AG10803 (cell line): ENCODE data around the gene SLC2A1.

ENCODE experiments used
- DNase-seq: peaks from one replicate; pipeline ENCODE4 v3.0.0; 2010; ENCODE audit warnings: low read depth
- H3K4me3 ChIP-seq: 2 replicates; pipeline ENCODE4 v1.5.1; 2011; ENCODE audit warnings: mild to moderate bottlenecking, low read length, control low read depth
- TF ChIP-seq, protein P1 (sequence below): conservative IDR thresholded peaks from 2 replicates; pipeline ENCODE4 v1.5.1; 2011; ENCODE audit warnings: mild to moderate bottlenecking, low read length, control low read depth, inconsistent platforms

SLC2A1 gene

DNA sequence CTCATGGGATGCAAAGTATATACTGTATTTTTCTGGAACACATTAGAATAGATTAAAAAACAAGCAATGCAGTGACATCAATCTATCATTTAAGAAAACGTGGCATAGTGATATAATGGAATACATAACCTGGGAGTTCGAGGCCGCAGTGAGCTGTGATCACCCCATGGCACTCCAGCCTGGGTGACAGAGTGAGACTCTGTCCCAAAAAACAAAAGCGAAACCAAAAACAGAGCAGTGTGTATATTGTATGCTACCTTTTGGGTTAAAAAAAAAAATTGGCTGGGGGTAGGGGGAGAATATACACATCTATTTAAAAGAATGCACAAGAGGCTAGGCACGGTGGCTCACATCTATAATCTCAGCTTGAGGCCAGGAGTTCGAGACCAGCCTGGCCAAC is 13.5 kb downstream of the SLC2A1 start:
- H3K4me3 ChIP-seq = no peak overlapping the region
- no peak for DNase-seq
- TF ChIP-seq, protein P1, sequence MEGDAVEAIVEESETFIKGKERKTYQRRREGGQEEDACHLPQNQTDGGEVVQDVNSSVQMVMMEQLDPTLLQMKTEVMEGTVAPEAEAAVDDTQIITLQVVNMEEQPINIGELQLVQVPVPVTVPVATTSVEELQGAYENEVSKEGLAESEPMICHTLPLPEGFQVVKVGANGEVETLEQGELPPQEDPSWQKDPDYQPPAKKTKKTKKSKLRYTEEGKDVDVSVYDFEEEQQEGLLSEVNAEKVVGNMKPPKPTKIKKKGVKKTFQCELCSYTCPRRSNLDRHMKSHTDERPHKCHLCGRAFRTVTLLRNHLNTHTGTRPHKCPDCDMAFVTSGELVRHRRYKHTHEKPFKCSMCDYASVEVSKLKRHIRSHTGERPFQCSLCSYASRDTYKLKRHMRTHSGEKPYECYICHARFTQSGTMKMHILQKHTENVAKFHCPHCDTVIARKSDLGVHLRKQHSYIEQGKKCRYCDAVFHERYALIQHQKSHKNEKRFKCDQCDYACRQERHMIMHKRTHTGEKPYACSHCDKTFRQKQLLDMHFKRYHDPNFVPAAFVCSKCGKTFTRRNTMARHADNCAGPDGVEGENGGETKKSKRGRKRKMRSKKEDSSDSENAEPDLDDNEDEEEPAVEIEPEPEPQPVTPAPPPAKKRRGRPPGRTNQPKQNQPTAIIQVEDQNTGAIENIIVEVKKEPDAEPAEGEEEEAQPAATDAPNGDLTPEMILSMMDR = no peak

DNA sequence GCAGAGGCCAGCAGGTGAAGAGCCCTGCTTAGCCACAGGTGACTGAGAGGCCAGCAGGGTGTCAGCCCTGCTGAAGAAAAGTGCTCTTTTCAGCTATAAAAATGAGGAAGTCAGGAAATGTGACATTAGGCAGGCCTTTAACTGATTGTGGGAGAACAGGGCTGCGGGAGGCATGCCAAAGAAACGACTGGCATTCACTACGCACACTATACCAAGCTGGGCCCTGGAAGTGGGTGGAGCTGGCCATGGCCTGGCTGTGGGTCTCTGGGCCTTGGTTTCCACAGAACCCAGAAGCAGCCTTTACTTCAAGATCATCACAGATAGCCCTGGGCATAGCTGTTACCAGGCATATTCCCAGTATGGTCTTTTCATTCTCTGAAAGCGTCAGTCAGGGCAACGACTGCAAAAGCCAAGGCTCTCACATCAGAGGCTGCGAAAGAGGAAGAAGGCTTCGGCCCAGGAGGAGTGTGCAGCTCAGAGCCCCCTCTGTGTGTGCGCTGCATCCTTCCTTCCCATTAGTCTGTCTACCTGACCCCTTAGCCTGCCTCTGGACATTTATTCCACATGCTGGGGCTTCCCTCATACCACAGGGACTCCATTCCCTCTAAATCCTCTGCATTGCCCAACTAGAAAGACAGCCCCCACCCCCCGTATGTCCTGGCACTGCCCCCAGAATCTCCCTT is 14.3 kb downstream of the SLC2A1 start:
- no peak for DNase-seq
- TF ChIP-seq, protein P1 = no peak
- H3K4me3 ChIP-seq = no peak overlapping the region

GRCh38 chr1:42943728-42944127 is 14.9 kb downstream of the SLC2A1 start:
- H3K4me3 ChIP-seq = no peak overlapping the region
- no peak for DNase-seq
- TF ChIP-seq, protein P1 = no peak

DNA sequence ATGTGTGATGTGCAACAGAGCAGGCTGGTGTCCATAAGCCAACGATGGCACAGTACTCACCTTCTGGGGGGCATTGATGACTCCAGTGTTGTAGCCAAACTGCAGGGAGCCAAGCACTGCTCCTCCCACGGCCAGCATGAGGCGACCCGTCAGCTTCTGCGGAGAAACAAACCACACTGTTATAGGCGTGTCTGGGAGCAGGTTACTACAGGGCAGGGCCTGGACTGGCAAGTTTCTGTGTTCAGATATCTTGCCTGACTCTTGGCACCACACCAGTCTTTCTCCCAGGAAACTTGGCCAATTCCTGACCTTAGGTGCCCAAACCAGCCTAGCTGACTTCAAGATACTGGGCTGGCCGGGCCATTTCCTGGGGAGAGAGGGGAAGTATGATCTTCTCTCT is 15.5 kb downstream of the SLC2A1 start:
- no peak for DNase-seq
- TF ChIP-seq, protein P1 = no peak
- H3K4me3 ChIP-seq = no peak overlapping the region

DNA sequence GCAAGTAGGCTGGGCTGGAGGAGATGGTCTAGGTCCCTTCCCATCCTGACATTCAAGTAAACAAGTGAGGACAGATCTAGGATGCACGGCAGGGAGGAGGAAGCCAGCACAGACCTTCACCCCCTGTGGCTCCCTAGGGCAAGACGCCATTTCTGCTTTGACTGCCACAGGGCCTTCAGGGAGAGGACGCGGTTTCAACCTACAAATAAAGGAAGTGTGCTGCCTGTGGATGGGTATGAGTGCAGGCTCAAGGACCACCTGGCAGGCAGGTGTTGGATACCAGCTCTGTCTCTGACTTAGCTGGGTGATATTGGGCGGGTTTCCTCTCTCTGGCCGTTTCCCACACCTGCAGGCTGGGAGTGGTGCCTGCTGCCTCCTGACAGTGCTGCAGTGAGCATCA is 16.2 kb downstream of the SLC2A1 start:
- TF ChIP-seq, protein P1 = no peak
- H3K4me3 ChIP-seq = no peak overlapping the region

GRCh38 chr1:42941640-42942330 is 16.9 kb downstream of the SLC2A1 start:
- DNase-seq = peak; percentile 96
- no peak overlapping the region for H3K4me3 ChIP-seq
- TF ChIP-seq, protein P1 = no peak

More for the DNA sequence above, 16.2 kb downstream of the SLC2A1 start:
- DNase-seq = no peak
